KMS-11 (cell line): Measurements from ENCODE around the gene SACM1L.

Experiments used
- H2AFZ ChIP-seq: fragments of 200-600 bp; sonication (generic); 2 replicates; pipeline ENCODE4 v1.6.1; 2016; ENCODE audit warnings: antibody characterized with exemption, mixed run types, low read depth
- H3K27ac ChIP-seq: fragments of 200-600 bp; sonication (generic); 2 replicates; pipeline ENCODE4 v1.6.1; 2016; ENCODE audit warnings: mild to moderate bottlenecking, mixed run types
- H3K27me3 ChIP-seq: fragments of 200-600 bp; sonication (generic); 2 replicates; pipeline ENCODE4 v1.6.1; 2017; ENCODE audit warnings: mild to moderate bottlenecking, low read depth, mixed run types, moderate library complexity; ENCODE audit not compliant: insufficient read depth
- H3K36me3 ChIP-seq: fragments of 200-600 bp; sonication (generic); 2 replicates; pipeline ENCODE4 v1.6.1; 2017; ENCODE audit warnings: mild to moderate bottlenecking, mixed run types; ENCODE audit not compliant: insufficient read depth
- H3K4me1 ChIP-seq: fragments of 200-600 bp; sonication (generic); 2 replicates; pipeline ENCODE4 v1.6.1; 2016; ENCODE audit warnings: mild to moderate bottlenecking, low read depth, mixed run types; ENCODE audit not compliant: poor library complexity, severe bottlenecking
- H3K4me2 ChIP-seq: fragments of 200-600 bp; sonication (generic); 2 replicates; pipeline ENCODE4 v1.7.0; 2016; ENCODE audit warnings: mild to moderate bottlenecking, mixed run types
- H3K4me3 ChIP-seq: fragments of 200-600 bp; sonication (generic); IDR thresholded peaks from 2 replicates; pipeline ENCODE4 v1.6.1; 2017; ENCODE audit warnings: low read depth, low read length, mixed read lengths; ENCODE audit not compliant: insufficient read depth
- H3K79me2 ChIP-seq: fragments of 200-600 bp; sonication (generic); 2 replicates; pipeline ENCODE4 v1.6.1; 2016; ENCODE audit warnings: low read depth, mixed run types; ENCODE audit not compliant: insufficient read depth
- H3K9ac ChIP-seq: fragments of 200-600 bp; sonication (generic); 2 replicates; pipeline ENCODE4 v1.6.1; 2016; ENCODE audit warnings: mild to moderate bottlenecking, mixed run types
- H4K20me1 ChIP-seq: fragments of 200-600 bp; sonication (generic); 2 replicates; pipeline ENCODE4 v1.6.1; 2016; ENCODE audit warnings: mild to moderate bottlenecking, mixed run types; ENCODE audit not compliant: insufficient read depth
- CTCF ChIP-seq: fragments of 200-600 bp; sonication (generic); conservative IDR thresholded peaks from 2 replicates; pipeline ENCODE4 v1.6.1; 2017; ENCODE audit warnings: low read depth, mild to moderate bottlenecking, antibody characterized with exemption, low read length, moderate library complexity, mixed read lengths

Gene SACM1L

GRCh38 chr3:45789235-45789812 lies 100.1 kb downstream of the SACM1L start:
- Histone ChIP-seq H2AFZ (no peak overlapping the region), H3K27me3 (no peaks in the 10 kb centered on the region)
- TF ChIP-seq CTCF: no peak

GRCh38 chr3:45790596-45790995 lies 101.4 kb downstream of the SACM1L start:
- Histone ChIP-seq H3K4me3 (no peak overlapping the region), H2AFZ (no peak overlapping the region), H3K4me2 (no peak overlapping the region), H3K79me2 (no peaks in the 10 kb centered on the region), H4K20me1 (no peaks in the 10 kb centered on the region), H3K4me1 (no peaks in the 10 kb centered on the region), H3K27ac (no peak overlapping the region), H3K9ac (no peak overlapping the region), H3K27me3 (no peaks in the 10 kb centered on the region), H3K36me3 (no peaks in the 10 kb centered on the region)
- TF ChIP-seq CTCF: no peak

More at GRCh38 chr3:45789235-45789812, 100.1 kb downstream of the SACM1L start:
- Histone ChIP-seq H3K9ac (no peak overlapping the region), H3K4me3 (no peak overlapping the region), H3K4me1 (no peaks in the 10 kb centered on the region), H3K36me3 (no peaks in the 10 kb centered on the region), H3K4me2 (no peak overlapping the region), H3K27ac (no peak overlapping the region), H3K79me2 (no peaks in the 10 kb centered on the region), H4K20me1 (no peaks in the 10 kb centered on the region)

GRCh38 chr3:45792036-45792435 lies 102.8 kb downstream of the SACM1L start:
- Histone ChIP-seq H4K20me1 (no peaks in the 10 kb centered on the region), H2AFZ (no peak overlapping the region), H3K36me3 (no peaks in the 10 kb centered on the region), H3K9ac (no peak overlapping the region), H3K4me2 (no peak overlapping the region), H3K79me2 (no peaks in the 10 kb centered on the region), H3K4me1 (no peaks in the 10 kb centered on the region), H3K4me3 (no peak overlapping the region), H3K27me3 (no peaks in the 10 kb centered on the region), H3K27ac (no peak overlapping the region)
- TF ChIP-seq CTCF: no peak

GRCh38 chr3:45792516-45793172 lies 103.4 kb downstream of the SACM1L start:
- Histone ChIP-seq H3K27me3 (no peaks in the 10 kb centered on the region), H2AFZ (no peak overlapping the region), H3K36me3 (no peaks in the 10 kb centered on the region), H3K27ac (no peak overlapping the region), H3K4me1 (no peaks in the 10 kb centered on the region), H4K20me1 (no peaks in the 10 kb centered on the region), H3K4me3 (no peak overlapping the region), H3K79me2 (no peaks in the 10 kb centered on the region), H3K9ac (no peak overlapping the region), H3K4me2 (no peak overlapping the region)
- TF ChIP-seq CTCF: no peak
